ENCODE data around the gene SH3RF3. TPM values are rescaled to one million over a fixed set of nuclear protein-coding genes. Genes with fewer than 3 reads are reported as not detected.

SH3RF3 gene
- total RNA-seq, 2 experiments from 2014 or later, result 2.2 to 2.5 TPM

DNA sequence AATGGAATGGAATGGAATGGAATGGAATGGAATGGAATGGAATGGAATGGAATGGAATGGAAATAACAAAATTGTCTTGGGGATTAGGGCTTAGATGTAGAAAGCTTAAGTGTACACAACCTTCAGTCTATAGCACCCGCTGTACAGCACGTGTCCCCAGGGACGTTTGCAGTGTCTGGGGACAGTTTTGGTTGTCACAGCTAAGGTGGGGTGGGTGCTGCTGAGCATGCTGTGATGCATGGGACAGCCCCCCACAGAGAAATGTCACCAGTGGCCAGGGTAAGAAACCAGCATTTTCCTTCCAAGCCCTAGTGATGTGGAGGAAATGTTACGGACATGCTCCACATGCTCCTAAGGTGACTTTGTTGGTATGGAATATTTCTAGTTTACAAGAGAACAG, 70.8 kb downstream of the SH3RF3 start:
- H3K4me1 Mint-ChIP-seq, result no peaks in the 10 kb centered on the region

DNA sequence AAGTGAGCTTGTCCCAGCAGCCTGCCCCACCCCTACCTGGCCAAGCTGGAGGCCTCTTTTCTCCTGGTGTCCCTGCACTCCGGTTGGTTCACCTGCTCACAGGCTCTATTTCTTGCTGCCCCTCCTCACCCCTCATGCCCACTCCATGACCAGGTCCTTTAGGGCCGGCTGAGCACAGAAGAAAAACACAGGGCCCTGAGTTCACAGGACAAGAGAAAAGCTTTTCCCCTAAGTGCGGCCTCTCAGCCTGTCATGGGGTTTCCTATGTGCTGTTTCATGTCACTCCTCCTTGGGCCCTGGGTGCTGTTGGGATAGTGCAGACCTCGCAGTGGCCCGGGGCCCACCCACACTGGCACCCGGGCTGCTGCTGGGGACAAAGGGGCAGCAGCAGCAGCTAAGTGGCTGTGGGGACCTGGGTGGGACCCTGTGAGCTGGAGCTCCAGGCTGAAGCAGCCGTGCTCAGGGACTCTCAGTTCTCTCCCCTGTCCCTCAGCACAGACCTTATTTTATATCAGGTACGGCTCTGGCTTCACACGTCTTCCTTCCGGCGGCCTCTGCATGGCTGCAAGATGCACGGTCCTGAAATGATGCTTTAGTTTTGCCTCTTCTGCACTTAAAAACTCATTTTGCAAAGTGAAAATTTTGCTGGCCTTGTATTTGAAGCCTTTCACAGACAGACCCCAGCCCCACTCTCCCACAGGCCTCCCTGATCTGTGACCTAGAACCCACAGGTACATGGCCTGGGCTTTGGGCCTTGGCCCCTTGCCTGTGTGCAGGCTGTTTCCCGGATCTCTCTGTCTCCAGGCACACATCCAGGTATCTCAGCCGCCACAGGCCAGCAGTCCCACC, 71.8 kb downstream of the SH3RF3 start:
- Mint-ChIP-seq H3K27ac (no peak overlapping the region), H3K4me1 (no peaks in the 10 kb centered on the region), H3K36me3 (no peaks in the 10 kb centered on the region), H3K9me3 (no peaks in the 10 kb centered on the region), H3K27me3 (no peaks in the 10 kb centered on the region), H3K4me3 (no peak overlapping the region)
- DNase-seq, result no peak

More for the DNA sequence above, 70.8 kb downstream of the SH3RF3 start:
- Mint-ChIP-seq H3K27ac (no peak overlapping the region), H3K36me3 (no peaks in the 10 kb centered on the region), H3K9me3 (no peaks in the 10 kb centered on the region), H3K4me3 (no peak overlapping the region), H3K27me3 (no peaks in the 10 kb centered on the region)
- no peak for DNase-seq

DNA sequence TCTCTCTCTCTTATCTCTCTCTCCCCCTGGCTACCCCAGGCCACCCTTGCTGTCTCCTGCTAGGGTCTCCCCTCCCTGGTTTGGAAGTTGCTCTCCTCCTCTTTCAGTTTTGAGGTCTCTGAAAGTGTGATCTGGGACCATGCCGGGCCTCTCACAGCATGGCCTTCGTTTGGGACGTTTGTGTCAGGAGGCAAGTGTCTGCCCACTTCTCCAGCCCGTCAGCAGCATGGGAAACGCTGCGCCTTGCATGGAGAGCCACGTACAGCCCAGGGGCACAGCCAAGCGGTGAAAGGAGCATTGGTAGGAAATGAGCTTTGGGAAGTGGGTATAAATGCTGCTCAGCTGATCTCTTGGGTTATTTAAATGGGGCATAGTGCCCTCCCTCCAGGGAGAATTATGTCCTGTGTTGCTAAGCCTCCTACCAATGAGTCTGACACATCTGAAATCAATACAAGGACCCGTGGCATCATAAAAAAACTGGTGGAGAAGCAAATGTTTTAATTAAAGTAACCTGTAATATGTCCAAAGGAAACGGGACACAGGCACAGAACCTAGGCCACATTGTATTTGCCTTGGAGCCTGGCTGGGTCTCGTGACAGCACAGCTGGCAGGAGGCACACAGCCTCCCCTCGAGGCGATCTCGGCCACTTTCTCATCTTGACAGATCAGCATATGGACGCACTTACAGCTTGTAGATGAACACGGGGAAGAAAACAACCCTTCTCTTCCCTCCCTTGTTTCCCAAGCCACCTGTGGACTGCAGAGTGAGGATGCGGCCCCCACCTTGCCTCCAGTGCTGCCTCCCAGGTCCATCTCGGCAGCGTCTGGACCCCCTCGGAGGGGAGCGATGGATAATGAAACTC, 72.7 kb downstream of the SH3RF3 start:
- Mint-ChIP-seq H3K27me3 (no peaks in the 10 kb centered on the region), H3K9me3 (no peaks in the 10 kb centered on the region), H3K27ac (no peak overlapping the region), H3K36me3 (no peaks in the 10 kb centered on the region), H3K4me1 (peaks cover under 1% of the 10 kb centered on the region), H3K4me3 (no peak overlapping the region)
- DNase-seq, result no peak

DNA sequence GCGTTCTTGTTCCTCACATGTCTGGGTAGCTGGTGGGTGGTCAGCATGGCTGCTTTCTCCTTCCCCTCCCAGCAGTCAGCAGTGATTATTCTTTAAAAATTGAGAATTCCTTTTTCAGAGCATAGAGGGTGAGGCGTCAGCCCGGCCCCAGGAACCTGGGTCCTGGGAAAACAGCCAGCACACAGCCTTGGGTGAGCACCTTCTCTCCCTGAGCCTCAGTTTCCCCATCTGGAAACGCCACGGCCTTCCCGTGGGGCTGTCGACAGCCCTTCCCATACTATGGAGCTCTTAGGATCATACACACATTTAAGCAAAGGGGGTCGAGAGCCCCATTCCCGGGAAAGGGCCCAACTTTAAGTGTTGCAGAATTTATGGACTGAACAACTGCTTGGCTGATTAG, 73.5 kb downstream of the SH3RF3 start:
- Mint-ChIP-seq H3K27ac (no peak overlapping the region), H3K4me3 (no peak overlapping the region), H3K27me3 (no peaks in the 10 kb centered on the region), H3K4me1 (peaks cover 7% of the 10 kb centered on the region), H3K36me3 (no peaks in the 10 kb centered on the region), H3K9me3 (no peaks in the 10 kb centered on the region)
- no peak for DNase-seq

DNA sequence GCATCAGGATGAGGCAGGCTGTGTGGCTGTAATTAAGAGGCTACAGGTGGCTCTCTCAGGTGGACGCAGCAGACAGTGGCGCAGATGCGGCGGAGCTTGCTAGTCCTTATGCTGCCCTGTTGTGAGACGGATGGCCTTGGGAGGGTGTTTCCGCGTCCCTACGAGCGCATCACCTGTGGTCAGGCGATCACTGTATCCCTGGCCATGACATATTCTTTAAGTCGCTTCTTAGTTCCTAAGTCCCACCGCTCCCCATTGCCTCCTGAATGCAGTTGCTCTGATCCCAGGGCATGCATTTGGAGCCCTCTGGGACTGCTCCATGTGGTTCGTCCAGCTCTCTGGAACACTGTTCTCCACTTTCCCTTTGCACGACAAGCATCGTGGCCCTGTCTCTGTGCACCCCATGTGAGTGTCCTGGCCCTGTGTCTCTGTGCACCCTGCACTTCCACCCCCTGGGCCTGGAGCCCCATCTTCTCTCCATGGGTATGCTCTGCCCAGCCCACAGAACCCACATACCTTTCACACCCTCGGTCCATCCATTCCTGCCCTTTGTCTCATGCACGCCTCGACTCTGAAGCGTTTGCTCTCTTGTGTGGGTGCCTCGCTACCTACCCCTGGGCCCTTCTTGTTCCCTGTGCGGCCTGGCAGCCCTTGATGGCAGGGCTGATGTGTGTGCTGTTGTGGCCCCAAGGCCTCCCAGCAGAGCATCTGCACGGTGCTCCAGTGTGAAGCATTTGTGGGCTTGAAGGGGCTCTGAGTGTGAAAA, 74.4 kb downstream of the SH3RF3 start:
- peaks cover 3% of the 10 kb centered on the region for H3K27me3 Mint-ChIP-seq
- no peak overlapping the region for H3K27ac Mint-ChIP-seq
- no peak for DNase-seq
- H3K9me3 Mint-ChIP-seq, result no peaks in the 10 kb centered on the region
- H3K36me3 Mint-ChIP-seq, result no peaks in the 10 kb centered on the region
- no peak overlapping the region for H3K4me3 Mint-ChIP-seq
- H3K4me1 Mint-ChIP-seq, result peaks cover 7% of the 10 kb centered on the region

DNA sequence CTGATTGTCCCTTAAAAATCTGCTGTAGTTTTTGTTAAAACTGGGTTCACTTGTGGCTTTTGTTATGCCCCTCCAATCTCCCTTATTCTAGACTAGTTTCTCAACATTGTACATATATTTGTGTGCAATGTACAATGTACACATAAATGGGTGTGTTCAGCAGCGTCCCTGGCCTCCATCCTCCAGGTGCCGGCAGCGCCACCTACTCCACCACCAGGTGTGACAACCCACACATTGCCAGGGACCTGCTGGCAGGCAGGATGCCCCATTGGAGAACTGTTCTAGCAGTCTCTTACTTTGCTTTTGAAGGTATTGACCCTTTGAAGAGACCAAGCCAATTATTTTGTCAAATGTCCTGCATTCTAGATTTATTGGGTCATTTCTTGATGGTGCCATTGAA, 75.4 kb downstream of the SH3RF3 start:
- Mint-ChIP-seq H3K4me3 (no peak overlapping the region), H3K27ac (no peak overlapping the region), H3K36me3 (no peaks in the 10 kb centered on the region), H3K9me3 (no peaks in the 10 kb centered on the region), H3K4me1 (peaks cover 7% of the 10 kb centered on the region), H3K27me3 (peaks cover 3% of the 10 kb centered on the region)
- DNase-seq, result no peak

DNA sequence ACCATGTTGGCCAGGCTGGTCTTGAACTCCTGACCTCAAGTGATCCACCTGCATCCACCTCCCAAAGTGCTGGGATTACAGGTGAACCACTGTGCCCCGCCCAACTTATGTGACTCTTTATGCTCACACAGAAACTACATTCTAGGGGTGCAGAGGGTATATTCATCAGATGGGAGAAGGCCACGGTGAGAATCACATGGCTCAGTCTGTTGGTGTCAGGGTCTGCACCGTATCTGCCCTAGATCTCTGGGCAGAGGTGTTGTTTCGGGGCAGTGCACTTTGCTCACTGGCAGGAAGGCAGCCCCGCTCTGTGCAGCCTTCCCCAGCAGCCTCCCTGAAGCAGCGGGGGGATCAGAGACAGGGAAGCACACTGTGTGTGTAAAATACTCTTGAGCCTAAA, 76.4 kb downstream of the SH3RF3 start:
- Mint-ChIP-seq H3K9me3 (no peaks in the 10 kb centered on the region), H3K4me1 (peaks cover 8% of the 10 kb centered on the region), H3K27me3 (peaks cover 8% of the 10 kb centered on the region), H3K36me3 (no peaks in the 10 kb centered on the region), H3K27ac (no peak overlapping the region), H3K4me3 (no peak overlapping the region)
- DNase-seq, result no peak

GRCh38 chr2:109206569-109207146, 77.7 kb downstream of the SH3RF3 start:
- Mint-ChIP-seq H3K27ac (no peak overlapping the region), H3K4me3 (no peak overlapping the region), H3K27me3 (peaks cover 19% of the 10 kb centered on the region), H3K4me1 (peaks cover 16% of the 10 kb centered on the region), H3K36me3 (no peaks in the 10 kb centered on the region), H3K9me3 (no peaks in the 10 kb centered on the region)
- no peak for DNase-seq

DNA sequence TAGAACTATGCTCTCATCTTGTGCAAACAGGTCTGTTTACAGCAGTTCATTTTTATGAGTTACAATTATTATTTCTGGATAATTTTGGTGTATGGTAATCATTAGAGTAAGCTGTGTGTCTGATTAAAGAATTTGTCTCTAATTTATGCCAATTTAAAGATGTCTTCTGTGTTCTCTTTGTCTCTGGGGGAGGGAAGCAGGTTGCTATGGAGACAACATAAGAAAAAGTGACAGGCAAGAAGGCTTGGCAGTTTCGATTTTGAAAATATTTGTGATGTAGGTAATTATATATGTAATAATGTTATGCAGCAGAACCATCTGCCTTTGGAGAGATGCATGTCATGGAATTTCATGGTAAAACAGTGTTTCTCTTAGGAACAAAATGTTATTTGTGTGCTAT, 78.2 kb downstream of the SH3RF3 start:
- no peak overlapping the region for H3K4me3 Mint-ChIP-seq
- H3K27me3 Mint-ChIP-seq, result peaks cover 24% of the 10 kb centered on the region
- H3K9me3 Mint-ChIP-seq, result no peaks in the 10 kb centered on the region
- H3K27ac Mint-ChIP-seq, result no peak overlapping the region
- H3K36me3 Mint-ChIP-seq, result no peaks in the 10 kb centered on the region
- no peak for DNase-seq
- peaks cover 18% of the 10 kb centered on the region for H3K4me1 Mint-ChIP-seq

- H3K27ac Mint-ChIP-seq, result no peak overlapping the region
- no peak for DNase-seq
- H3K9me3 Mint-ChIP-seq, result no peaks in the 10 kb centered on the region
- H3K4me3 Mint-ChIP-seq, result no peak overlapping the region
- peaks cover 36% of the 10 kb centered on the region for H3K27me3 Mint-ChIP-seq
- no peaks in the 10 kb centered on the region for H3K36me3 Mint-ChIP-seq
- H3K4me1 Mint-ChIP-seq, result peaks cover 25% of the 10 kb centered on the region
These were observed 79.3 kb downstream of the SH3RF3 start for GRCh38 chr2:109208071-109208950.

DNA sequence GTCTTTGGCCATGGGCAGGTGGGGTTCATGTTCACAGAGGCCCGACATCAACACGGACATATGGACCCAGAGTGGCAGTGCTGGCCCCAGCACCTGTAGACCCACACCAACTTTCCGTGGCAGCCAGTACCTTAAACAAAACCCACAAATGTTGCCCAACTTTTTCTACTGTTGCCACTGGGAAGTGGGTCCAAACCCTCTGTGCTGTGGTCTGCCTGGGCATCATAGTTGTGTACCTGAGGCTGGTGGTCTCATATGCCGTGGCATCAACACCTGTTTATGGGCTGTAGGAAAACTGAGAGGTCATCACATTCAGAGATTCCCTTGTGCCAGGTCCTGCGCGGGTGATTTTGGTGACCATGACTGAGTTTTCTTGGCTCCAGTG, 79.9 kb downstream of the SH3RF3 start:
- Mint-ChIP-seq H3K27ac (no peak overlapping the region), H3K27me3 (peaks cover 40% of the 10 kb centered on the region)

DNA sequence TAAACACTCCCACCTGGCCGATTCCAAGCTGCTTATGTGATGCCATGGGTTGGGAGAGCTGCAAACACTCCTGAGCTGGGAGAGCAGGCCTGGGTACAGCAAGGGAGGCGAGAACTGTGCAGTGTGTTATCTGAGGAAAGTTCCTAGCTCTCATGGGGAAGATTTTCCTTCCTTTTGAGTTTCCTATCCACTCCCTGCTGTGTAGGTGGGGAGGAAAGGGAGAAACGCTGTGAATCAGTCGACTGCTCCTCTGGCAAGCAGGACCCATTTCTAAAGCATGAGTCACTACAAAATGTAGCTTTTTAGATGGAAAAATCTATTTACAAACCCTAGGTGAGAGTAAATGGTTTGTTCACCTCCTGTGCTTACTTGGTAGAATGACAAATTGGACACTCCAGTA, 80.4 kb downstream of the SH3RF3 start:
- Mint-ChIP-seq H3K27me3 (peaks cover 40% of the 10 kb centered on the region), H3K27ac (no peak overlapping the region), H3K9me3 (no peaks in the 10 kb centered on the region), H3K4me3 (no peak overlapping the region), H3K4me1 (peaks cover 36% of the 10 kb centered on the region), H3K36me3 (no peaks in the 10 kb centered on the region)
- no peak for DNase-seq

More for the DNA sequence above, 79.9 kb downstream of the SH3RF3 start:
- H3K4me3 Mint-ChIP-seq, result no peak overlapping the region
- peaks cover 32% of the 10 kb centered on the region for H3K4me1 Mint-ChIP-seq
- H3K36me3 Mint-ChIP-seq, result no peaks in the 10 kb centered on the region
- H3K9me3 Mint-ChIP-seq, result no peaks in the 10 kb centered on the region
- DNase-seq, result no peak

GRCh38 chr2:109209941-109210340, 80.9 kb downstream of the SH3RF3 start:
- Mint-ChIP-seq H3K36me3 (no peaks in the 10 kb centered on the region), H3K27me3 (peaks cover 45% of the 10 kb centered on the region), H3K4me3 (no peak overlapping the region), H3K4me1 (peaks cover 42% of the 10 kb centered on the region), H3K27ac (no peak overlapping the region), H3K9me3 (no peaks in the 10 kb centered on the region)
- no peak for DNase-seq
